GM18499 (cell line): Measurements from ENCODE around the gene ANGPTL4.
"Not testable (repeated sequence)": the region's sequence is repeated elsewhere in the genome, so short reads cannot be mapped to it uniquely, and the experiment has no call there.

ENCODE experiments used
- ATAC-seq: cut with Tn5 transposase; IDR thresholded peaks from one replicate; pipeline ENCODE4 v1.9.1; 2021; ENCODE audit warnings: moderate number of reproducible peaks; ENCODE audit not compliant: insufficient read depth, unreplicated experiment

ANGPTL4 gene

GRCh38 chr19:8358948-8359347 lies 5.0 kb upstream of the ANGPTL4 start:
- ATAC-seq: no peak

- no peak for ATAC-seq
These were observed 3.8 kb upstream of the ANGPTL4 start for GRCh38 chr19:8360196-8360595.

DNA sequence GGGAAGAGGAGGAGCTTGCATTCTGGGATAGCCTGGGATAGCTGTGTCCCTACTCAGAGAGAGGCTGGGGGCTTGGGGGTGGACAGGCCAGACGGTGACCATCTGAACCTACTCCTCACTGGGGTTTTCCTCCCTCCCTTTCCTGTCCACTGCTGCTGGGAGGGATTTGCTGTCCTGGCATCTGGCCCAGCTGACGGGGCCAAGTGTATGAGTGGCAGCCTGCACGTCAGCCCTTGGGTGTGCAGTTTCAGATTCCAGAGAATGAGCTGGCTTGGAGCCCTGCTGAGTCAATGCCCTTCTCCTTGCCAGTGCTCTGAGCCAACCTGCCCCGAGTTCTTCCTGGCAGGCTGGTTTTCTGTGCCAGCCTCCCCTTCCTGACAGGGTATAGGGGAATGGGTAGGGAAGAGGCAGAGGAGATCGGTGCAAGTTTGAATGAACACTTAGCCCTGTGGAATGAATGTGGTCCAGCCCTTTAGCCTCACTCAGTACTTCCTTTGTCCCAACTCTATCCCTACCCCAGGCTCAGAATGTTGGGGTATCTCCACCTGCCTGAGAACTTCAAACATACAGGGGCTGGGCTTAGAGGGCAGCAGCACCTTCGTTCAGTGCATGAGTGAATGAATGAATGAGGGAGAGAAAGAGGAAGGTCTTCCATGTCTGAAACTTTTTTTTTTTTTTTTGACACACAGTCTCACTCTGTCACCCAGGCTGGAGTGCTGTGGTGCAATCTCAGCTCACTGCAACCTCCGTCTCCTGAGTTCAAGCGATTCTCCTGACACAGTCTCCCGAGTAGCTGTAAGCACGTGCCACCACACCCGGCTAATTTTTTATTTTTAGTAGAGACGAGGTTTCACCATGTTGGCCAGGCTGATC lies 1.8 kb upstream of the ANGPTL4 start:
- ATAC-seq: no peak

- no peak for ATAC-seq
These were observed 2.2 kb downstream of the ANGPTL4 start for GRCh38 chr19:8366121-8366581.

GRCh38 chr19:8366961-8367326 lies 3.0 kb downstream of the ANGPTL4 start:
- no peak for ATAC-seq

DNA sequence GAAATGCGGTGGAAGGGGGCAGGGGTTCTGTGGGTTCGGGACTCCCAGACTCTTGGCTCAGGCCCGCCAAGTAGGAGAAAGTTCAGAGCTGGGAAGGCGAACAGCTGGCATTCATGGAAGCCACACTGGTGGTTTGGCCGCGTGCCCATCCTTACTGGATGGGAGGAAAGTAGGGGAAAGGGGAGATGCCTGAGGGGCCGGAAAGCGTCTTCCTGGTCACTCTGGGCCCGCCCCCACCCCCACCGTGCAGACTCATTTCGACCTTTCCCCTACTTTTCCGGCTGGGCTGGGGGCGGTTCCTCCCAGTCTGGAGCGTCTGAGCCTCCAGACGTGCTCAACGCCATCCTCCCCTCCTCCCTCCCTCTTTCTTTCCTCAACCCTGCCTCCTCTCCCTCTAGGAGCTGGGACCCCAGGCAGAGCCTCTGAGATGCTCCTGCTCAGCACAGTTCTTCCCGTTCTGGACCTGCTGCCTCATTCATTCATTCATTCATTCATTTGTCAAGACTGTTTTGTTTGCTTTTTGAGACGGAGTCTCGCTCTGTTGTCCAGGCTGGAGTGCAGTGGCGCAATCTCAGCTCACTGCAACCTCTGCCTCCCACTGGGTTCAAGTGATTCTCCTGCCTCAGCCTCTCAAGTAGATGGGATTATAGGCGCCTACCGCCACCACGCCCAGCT lies 3.5 kb downstream of the ANGPTL4 start:
- ATAC-seq: no peak

GRCh38 chr19:8370176-8371010 lies 6.4 kb downstream of the ANGPTL4 start:
- ATAC-seq: no peak

- ATAC-seq: no peak
These were observed 7.3 kb downstream of the ANGPTL4 start for GRCh38 chr19:8371011-8371804.

DNA sequence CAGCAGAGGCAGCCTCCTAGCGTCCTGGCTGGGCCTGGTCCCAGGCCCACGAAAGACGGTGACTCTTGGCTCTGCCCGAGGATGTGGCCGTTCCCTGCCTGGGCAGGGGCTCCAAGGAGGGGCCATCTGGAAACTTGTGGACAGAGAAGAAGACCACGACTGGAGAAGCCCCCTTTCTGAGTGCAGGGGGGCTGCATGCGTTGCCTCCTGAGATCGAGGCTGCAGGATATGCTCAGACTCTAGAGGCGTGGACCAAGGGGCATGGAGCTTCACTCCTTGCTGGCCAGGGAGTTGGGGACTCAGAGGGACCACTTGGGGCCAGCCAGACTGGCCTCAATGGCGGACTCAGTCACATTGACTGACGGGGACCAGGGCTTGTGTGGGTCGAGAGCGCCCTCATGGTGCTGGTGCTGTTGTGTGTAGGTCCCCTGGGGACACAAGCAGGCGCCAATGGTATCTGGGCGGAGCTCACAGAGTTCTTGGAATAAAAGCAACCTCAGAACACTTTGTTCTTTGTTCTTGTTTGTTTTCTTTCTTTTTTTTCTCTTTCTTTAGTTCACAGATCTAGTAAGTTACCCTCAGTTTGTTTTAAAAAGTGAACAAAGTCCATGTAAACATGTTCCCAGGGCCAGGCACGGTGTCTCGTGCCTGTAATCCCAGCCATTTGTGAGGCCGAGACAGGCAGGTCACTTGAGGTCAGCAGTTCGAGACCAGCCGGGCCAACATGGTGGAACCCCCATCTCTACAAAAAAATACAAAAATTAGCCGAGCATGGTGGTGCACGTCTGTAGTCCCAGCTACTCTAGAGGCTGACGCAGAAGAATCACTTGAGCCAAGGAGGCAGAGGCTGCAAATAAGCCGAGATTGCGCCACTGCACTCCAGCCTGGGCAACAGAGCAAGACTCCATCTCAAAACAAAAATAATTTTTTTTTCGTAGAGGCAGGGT lies 10.2 kb downstream of the ANGPTL4 start:
- no peak for ATAC-seq

GRCh38 chr19:8375766-8376165 lies 11.8 kb downstream of the ANGPTL4 start:
- not testable (repeated sequence) for ATAC-seq

GRCh38 chr19:8376373-8376974 lies 12.5 kb downstream of the ANGPTL4 start:
- not testable (repeated sequence) for ATAC-seq

DNA sequence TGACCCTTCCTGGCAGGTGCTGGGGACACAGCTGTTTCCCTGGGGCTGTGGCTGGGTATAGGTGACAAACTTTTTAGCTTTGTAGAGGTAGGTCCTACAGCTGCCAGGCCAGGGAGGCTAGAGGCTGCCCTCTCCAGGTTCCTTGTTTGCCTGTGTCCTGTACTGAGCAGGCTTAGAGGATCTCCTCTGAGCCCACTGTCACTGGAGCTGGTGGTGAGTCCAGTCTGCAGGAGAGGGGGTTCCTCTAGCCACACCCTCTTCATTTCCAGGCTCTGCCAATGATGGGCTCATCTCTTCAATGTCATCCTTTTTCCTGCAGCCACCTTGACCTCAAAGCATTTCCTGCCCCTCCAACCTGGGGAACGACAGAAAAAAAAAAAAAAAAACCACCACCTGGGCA lies 13.6 kb downstream of the ANGPTL4 start:
- ATAC-seq: no peak

DNA sequence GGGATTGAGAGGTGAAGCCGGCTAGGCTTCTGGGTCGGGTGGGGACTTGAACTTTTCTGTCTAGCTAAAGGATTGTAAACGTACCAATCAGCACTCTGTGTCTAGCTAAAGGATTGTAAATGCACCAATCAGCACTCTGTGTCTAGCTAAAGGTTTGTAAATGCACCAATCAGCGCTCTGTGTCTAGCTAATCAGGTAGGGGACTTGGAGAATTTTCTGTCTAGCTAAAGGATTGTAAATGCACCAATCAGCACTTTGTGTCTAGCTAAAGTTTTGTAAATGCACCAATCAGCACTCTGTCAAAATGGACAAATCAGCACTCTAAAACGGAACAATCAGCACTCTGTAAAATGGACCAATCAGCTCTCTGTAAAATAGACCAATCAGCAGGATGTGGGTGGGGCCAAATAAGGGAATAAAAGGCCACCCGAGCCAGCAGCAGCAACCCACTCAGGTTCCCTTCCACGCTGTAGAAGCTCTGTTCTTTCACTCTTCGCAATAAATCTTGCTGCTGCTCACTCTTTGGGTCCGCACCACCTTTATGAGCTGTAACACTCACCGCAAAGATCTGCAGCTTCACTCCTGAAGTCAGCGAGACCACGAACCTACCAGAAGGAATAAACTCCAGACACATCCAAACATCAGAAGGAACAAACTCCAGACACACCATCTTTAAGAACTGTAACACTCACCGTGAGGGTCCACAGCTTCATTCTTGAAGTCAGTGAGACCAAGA lies 15.4 kb downstream of the ANGPTL4 start:
- not testable (repeated sequence) for ATAC-seq

- ATAC-seq: not testable (repeated sequence)
These were observed 20.6 kb downstream of the ANGPTL4 start for GRCh38 chr19:8384569-8384968.

GRCh38 chr19:8385103-8385502 lies 21.1 kb downstream of the ANGPTL4 start:
- ATAC-seq: not testable (repeated sequence)

- ATAC-seq: not testable (repeated sequence)
These were observed 21.6 kb downstream of the ANGPTL4 start for GRCh38 chr19:8385566-8385965.

- not testable (repeated sequence) for ATAC-seq
These were observed 22.5 kb downstream of the ANGPTL4 start for GRCh38 chr19:8386419-8386818.

- no peak for ATAC-seq
These were observed 23.0 kb downstream of the ANGPTL4 start for GRCh38 chr19:8386990-8387389.
